Left colon (tissue), 2 donors: ENCODE results near the gene GMDS. TPM values are rescaled to one million over a fixed set of nuclear protein-coding genes. Genes with fewer than 3 reads are reported as not detected.

Experiments
- ATAC-seq: fragments of 200-7000 bp; cut with Tn5 transposase; one replicate; pipeline ENCODE4 v1.9.1; 2020; ENCODE audit warnings: mild to moderate bottlenecking, moderate library complexity
- DNase-seq, 2 donors: peaks; one replicate each; pipeline ENCODE4 v3.0.0-alpha.2; 2020
- intact Hi-C, 2 donors: fragments of 100-400 bp; cut with DNase I in 1 of 2; cut with micrococcal nuclease in 1 of 2; formaldehyde crosslinking; loops; one replicate each; pipeline versions ENCODE4 v1.11.2 to v1.14.0; 2022; cut with DNase I, micrococcal nuclease
- total RNA-seq, 2 donors: library from RNA; stranded (reverse); fragmentation: NEBNext Ultra II Directional; extraction: Animal tissue kit (Norgen Biotek cat#: 25700); gene quantifications; one replicate each; pipeline ENCODE4 v1.2.1, GENCODE V29; 2021
- donor health status: DM: no; HTN: no; CAD: no.
- donor health status: DM: yes; HTN: yes; CAD: no.

Gene GMDS
- total RNA-seq, 2 donors from 2014 or later: 148 to 229 TPM

GRCh38 chr6:1713016-1713600, 532.3 kb downstream of the GMDS start:
- ATAC-seq (no peak), DNase-seq (no peak)
- intact Hi-C loops: no loop called here

GRCh38 chr6:1712451-1712850, 533.0 kb downstream of the GMDS start:
- DNase-seq (no peak), ATAC-seq (no peak)
- intact Hi-C loops: no loop called here

GRCh38 chr6:1711136-1711535, 534.3 kb downstream of the GMDS start:
- intact Hi-C loops: no loop called here
- ATAC-seq: no peak
- DNase-seq: no peak

- DNase-seq (no peak), ATAC-seq (no peak)
- intact Hi-C loops: no loop called here
Measured at GRCh38 chr6:1709234-1709641, 536.2 kb downstream of the GMDS start.

GRCh38 chr6:1708820-1709219, 536.6 kb downstream of the GMDS start:
- no peak for DNase-seq
- no peak for ATAC-seq
- intact Hi-C loops: no loop called here

- no peak for ATAC-seq
- intact Hi-C loops: no loop called here
- no peak for DNase-seq
Measured at GRCh38 chr6:1708122-1708521, 537.3 kb downstream of the GMDS start.

- intact Hi-C loops: no loop called here
Measured at GRCh38 chr6:1705630-1706029, 539.8 kb downstream of the GMDS start.

GRCh38 chr6:1705183-1705582, 540.2 kb downstream of the GMDS start:
- ATAC-seq (no peak), DNase-seq (no peak)
- intact Hi-C loops: no loop called here

More at GRCh38 chr6:1705630-1706029, 539.8 kb downstream of the GMDS start:
- no peak for ATAC-seq
- no peak for DNase-seq

- ATAC-seq (no peak), DNase-seq (no peak)
- intact Hi-C loops: no loop called here
Measured at GRCh38 chr6:1704711-1705110, 540.7 kb downstream of the GMDS start.

- intact Hi-C loops: no loop called here
- no peak for ATAC-seq
- DNase-seq: no peak
Measured at GRCh38 chr6:1703923-1704322, 541.5 kb downstream of the GMDS start.

GRCh38 chr6:1703091-1703855, 542.1 kb downstream of the GMDS start:
- intact Hi-C loops: no loop called here
- DNase-seq (no peak), ATAC-seq (no peak)

GRCh38 chr6:1702580-1703051, 542.8 kb downstream of the GMDS start:
- ATAC-seq (no peak), DNase-seq (no peak)
- intact Hi-C loops: no loop called here

GRCh38 chr6:1701668-1702353, 543.6 kb downstream of the GMDS start:
- intact Hi-C loops: no loop called here
- DNase-seq (no peak), ATAC-seq (no peak)

GRCh38 chr6:1700278-1700967, 545.0 kb downstream of the GMDS start:
- ATAC-seq (no peak), DNase-seq (no peak)
- intact Hi-C loops: no loop called here

- intact Hi-C loops: no loop called here
- ATAC-seq (no peak), DNase-seq (no peak)
Measured at GRCh38 chr6:1698527-1698926, 546.9 kb downstream of the GMDS start.

- ATAC-seq (no peak), DNase-seq (no peak)
- intact Hi-C loops: no loop called here
Measured at GRCh38 chr6:1697688-1698351, 547.6 kb downstream of the GMDS start.

- intact Hi-C loops: no loop called here
- ATAC-seq: no peak
Measured at GRCh38 chr6:1696463-1696850, 548.9 kb downstream of the GMDS start.

GRCh38 chr6:1695546-1696462, 549.6 kb downstream of the GMDS start:
- no peak for ATAC-seq

More at GRCh38 chr6:1696463-1696850, 548.9 kb downstream of the GMDS start:
- DNase-seq: no peak

More at GRCh38 chr6:1695546-1696462, 549.6 kb downstream of the GMDS start:
- no peak for DNase-seq
- intact Hi-C loops: no loop called here
